ENCODE measurements around the gene MORC1.

Gene MORC1

GRCh38 chr3:109114746-109115145, 3.2 kb downstream of the MORC1 start:
- no peak for DNase-seq
- H3K9ac ChIP-seq (ENCODE audit: low read length) = no peak overlapping the region
- no peak overlapping the region for H3K27ac ChIP-seq (ENCODE audit: low read depth, low read length)
- no peak overlapping the region for H2AFZ ChIP-seq (ENCODE audit: insufficient read depth, low read length, poor library complexity)
- H3K79me2 ChIP-seq (ENCODE audit: control insufficient read depth, insufficient read depth, low read length, poor library complexity) = no peaks in the 10 kb centered on the region
- no peak overlapping the region for H4K8ac ChIP-seq (ENCODE audit: low read depth, low read length)
- no peak overlapping the region for H2BK12ac ChIP-seq (ENCODE audit: low read length)
- no peak overlapping the region for H2BK5ac ChIP-seq (ENCODE audit: low read depth, low read length, poor library complexity)
- no peak overlapping the region for H3K18ac ChIP-seq (ENCODE audit: low read length)
- H4K12ac ChIP-seq (ENCODE audit: low read depth, low read length) = no peak overlapping the region
- H3K23ac ChIP-seq (ENCODE audit: low read length) = no peak overlapping the region
- WGBS (ENCODE audit: extremely low coverage, insufficient coverage, insufficient read length) = no CpG with 5 or more reads among the region's 4 CpGs
- no peak overlapping the region for H4K91ac ChIP-seq (ENCODE audit: low read depth, low read length)
- H3K14ac ChIP-seq (ENCODE audit: low read length) = no peak overlapping the region
- H3K4ac ChIP-seq (ENCODE audit: low read depth, low read length) = no peak overlapping the region
- H2BK120ac ChIP-seq (ENCODE audit: insufficient read depth, low read length, poor library complexity) = no peak overlapping the region
- no peaks in the 10 kb centered on the region for H3K27me3 ChIP-seq (ENCODE audit: insufficient read depth, low read length)
- no peaks in the 10 kb centered on the region for H3K4me1 ChIP-seq (ENCODE audit: control insufficient read depth in 1 of 2, insufficient read depth in 2 of 2, low read length in 2 of 2)
- no peaks in the 10 kb centered on the region for H3K79me1 ChIP-seq (ENCODE audit: low read length)
- H2AK5ac ChIP-seq (ENCODE audit: low read length) = no peak overlapping the region
- no peaks in the 10 kb centered on the region for H3K36me3 ChIP-seq (ENCODE audit: control insufficient read depth in 1 of 2, insufficient read depth in 2 of 2, low read length in 2 of 2)
- no peaks in the 10 kb centered on the region for H3K9me3 ChIP-seq (ENCODE audit: insufficient read depth, low read depth, low read length)
- no peak overlapping the region for H3K4me2 ChIP-seq (ENCODE audit: low read length)
- no peak overlapping the region for H3K4me3 ChIP-seq (ENCODE audit: low read depth, low read length)

- WGBS (ENCODE audit: extremely low coverage, insufficient coverage, insufficient read length) = no CpG with 5 or more reads among the region's 4 CpGs
- no peak overlapping the region for H4K12ac ChIP-seq (ENCODE audit: low read depth, low read length)
- H3K4ac ChIP-seq (ENCODE audit: low read depth, low read length) = no peak overlapping the region
- no peak for DNase-seq
- no peak overlapping the region for H3K23ac ChIP-seq (ENCODE audit: low read length)
- H2AK5ac ChIP-seq (ENCODE audit: low read length) = no peak overlapping the region
- no peak overlapping the region for H3K4me3 ChIP-seq (ENCODE audit: low read depth, low read length)
- H3K9me3 ChIP-seq (ENCODE audit: insufficient read depth, low read depth, low read length) = no peaks in the 10 kb centered on the region
- no peaks in the 10 kb centered on the region for H3K79me2 ChIP-seq (ENCODE audit: control insufficient read depth, insufficient read depth, low read length, poor library complexity)
- no peaks in the 10 kb centered on the region for H3K27me3 ChIP-seq (ENCODE audit: insufficient read depth, low read length)
- H3K4me1 ChIP-seq (ENCODE audit: control insufficient read depth in 1 of 2, insufficient read depth in 2 of 2, low read length in 2 of 2) = no peaks in the 10 kb centered on the region
- no peak overlapping the region for H3K18ac ChIP-seq (ENCODE audit: low read length)
- H3K36me3 ChIP-seq (ENCODE audit: control insufficient read depth in 1 of 2, insufficient read depth in 2 of 2, low read length in 2 of 2) = no peaks in the 10 kb centered on the region
- H2BK5ac ChIP-seq (ENCODE audit: low read depth, low read length, poor library complexity) = no peak overlapping the region
- H3K9ac ChIP-seq (ENCODE audit: low read length) = no peak overlapping the region
- H2AFZ ChIP-seq (ENCODE audit: insufficient read depth, low read length, poor library complexity) = no peak overlapping the region
- H3K27ac ChIP-seq (ENCODE audit: low read depth, low read length) = no peak overlapping the region
- H4K91ac ChIP-seq (ENCODE audit: low read depth, low read length) = no peak overlapping the region
- H4K8ac ChIP-seq (ENCODE audit: low read depth, low read length) = no peak overlapping the region
- H2BK120ac ChIP-seq (ENCODE audit: insufficient read depth, low read length, poor library complexity) = no peak overlapping the region
- no peak overlapping the region for H3K4me2 ChIP-seq (ENCODE audit: low read length)
- H3K14ac ChIP-seq (ENCODE audit: low read length) = no peak overlapping the region
- H2BK12ac ChIP-seq (ENCODE audit: low read length) = no peak overlapping the region
- no peaks in the 10 kb centered on the region for H3K79me1 ChIP-seq (ENCODE audit: low read length)
Measured at GRCh38 chr3:109112946-109113760, 4.8 kb downstream of the MORC1 start.

- H4K8ac ChIP-seq (ENCODE audit: low read depth, low read length) = no peak overlapping the region
- H3K36me3 ChIP-seq (ENCODE audit: control insufficient read depth in 1 of 2, insufficient read depth in 2 of 2, low read length in 2 of 2) = no peaks in the 10 kb centered on the region
- H4K12ac ChIP-seq (ENCODE audit: low read depth, low read length) = no peak overlapping the region
- DNase-seq = no peak
- H2BK120ac ChIP-seq (ENCODE audit: insufficient read depth, low read length, poor library complexity) = no peak overlapping the region
- no peak overlapping the region for H4K91ac ChIP-seq (ENCODE audit: low read depth, low read length)
- H3K23ac ChIP-seq (ENCODE audit: low read length) = no peak overlapping the region
- peaks cover 2% of the 10 kb centered on the region for H3K27me3 ChIP-seq (ENCODE audit: insufficient read depth, low read length)
- no CpG with 5 or more reads among the region's 4 CpGs for WGBS (ENCODE audit: extremely low coverage, insufficient coverage, insufficient read length)
- H3K79me1 ChIP-seq (ENCODE audit: low read length) = no peaks in the 10 kb centered on the region
- no peak overlapping the region for H3K14ac ChIP-seq (ENCODE audit: low read length)
- no peak overlapping the region for H3K18ac ChIP-seq (ENCODE audit: low read length)
- H3K4ac ChIP-seq (ENCODE audit: low read depth, low read length) = no peak overlapping the region
- no peak overlapping the region for H3K4me2 ChIP-seq (ENCODE audit: low read length)
- no peak overlapping the region for H2BK5ac ChIP-seq (ENCODE audit: low read depth, low read length, poor library complexity)
- H3K4me1 ChIP-seq (ENCODE audit: control insufficient read depth in 1 of 2, insufficient read depth in 2 of 2, low read length in 2 of 2) = no peaks in the 10 kb centered on the region
- H3K79me2 ChIP-seq (ENCODE audit: control insufficient read depth, insufficient read depth, low read length, poor library complexity) = no peaks in the 10 kb centered on the region
- H3K4me3 ChIP-seq (ENCODE audit: low read depth, low read length) = no peak overlapping the region
- H2AK5ac ChIP-seq (ENCODE audit: low read length) = no peak overlapping the region
- no peak overlapping the region for H2BK12ac ChIP-seq (ENCODE audit: low read length)
- H3K27ac ChIP-seq (ENCODE audit: low read depth, low read length) = no peak overlapping the region
- no peaks in the 10 kb centered on the region for H3K9me3 ChIP-seq (ENCODE audit: insufficient read depth, low read depth, low read length)
- H3K9ac ChIP-seq (ENCODE audit: low read length) = no peak overlapping the region
- no peak overlapping the region for H2AFZ ChIP-seq (ENCODE audit: insufficient read depth, low read length, poor library complexity)
Measured at GRCh38 chr3:109109574-109109973, 8.4 kb downstream of the MORC1 start.

GRCh38 chr3:109098079-109098644, 19.8 kb downstream of the MORC1 start:
- H3K79me2 ChIP-seq (ENCODE audit: control insufficient read depth, insufficient read depth, low read length, poor library complexity) = no peaks in the 10 kb centered on the region
- no peaks in the 10 kb centered on the region for H3K4me1 ChIP-seq (ENCODE audit: control insufficient read depth in 1 of 2, insufficient read depth in 2 of 2, low read length in 2 of 2)
- no peak overlapping the region for H2AFZ ChIP-seq (ENCODE audit: insufficient read depth, low read length, poor library complexity)
- H3K18ac ChIP-seq (ENCODE audit: low read length) = no peak overlapping the region
- no peak overlapping the region for H3K14ac ChIP-seq (ENCODE audit: low read length)
- H3K27ac ChIP-seq (ENCODE audit: low read depth, low read length) = no peak overlapping the region
- no peaks in the 10 kb centered on the region for H3K9me3 ChIP-seq (ENCODE audit: insufficient read depth, low read depth, low read length)
- H2AK5ac ChIP-seq (ENCODE audit: low read length) = no peak overlapping the region
- no peaks in the 10 kb centered on the region for H3K79me1 ChIP-seq (ENCODE audit: low read length)
- DNase-seq = peak; percentile 30 to 55
- H3K23ac ChIP-seq (ENCODE audit: low read length) = no peak overlapping the region
- WGBS (ENCODE audit: extremely low coverage, insufficient coverage, insufficient read length) = no CpG with 5 or more reads among the region's 5 CpGs
- no peak overlapping the region for H4K91ac ChIP-seq (ENCODE audit: low read depth, low read length)
- H4K8ac ChIP-seq (ENCODE audit: low read depth, low read length) = no peak overlapping the region
- no peak overlapping the region for H2BK120ac ChIP-seq (ENCODE audit: insufficient read depth, low read length, poor library complexity)
- H3K27me3 ChIP-seq (ENCODE audit: insufficient read depth, low read length) = no peaks in the 10 kb centered on the region
- H2BK12ac ChIP-seq (ENCODE audit: low read length) = no peak overlapping the region
- no peak overlapping the region for H3K4ac ChIP-seq (ENCODE audit: low read depth, low read length)
- H3K9ac ChIP-seq (ENCODE audit: low read length) = no peak overlapping the region
- H2BK5ac ChIP-seq (ENCODE audit: low read depth, low read length, poor library complexity) = no peak overlapping the region
- no peak overlapping the region for H3K4me2 ChIP-seq (ENCODE audit: low read length)
- H3K36me3 ChIP-seq (ENCODE audit: control insufficient read depth in 1 of 2, insufficient read depth in 2 of 2, low read length in 2 of 2) = no peaks in the 10 kb centered on the region
- H4K12ac ChIP-seq (ENCODE audit: low read depth, low read length) = no peak overlapping the region
- no peak overlapping the region for H3K4me3 ChIP-seq (ENCODE audit: low read depth, low read length)
